GM15510 (cell line): ENCODE data around the gene ALOX15B.

Source experiments
- POLR2A ChIP-seq: IDR thresholded peaks from 3 replicates; pipeline ENCODE4 v1.6.1; 2011; ENCODE audit warnings: borderline replicate concordance; ENCODE audit not compliant: insufficient read length; ENCODE audit errors: extremely low read depth

The ALOX15B gene

GRCh38 chr17:8038954-8039610 is at the start of gene ALOX15B:
Gene ALOX15B (plus strand): TSS chr17:8039059. CDS start chr17:8039156, 97 bp downstream.
- no peak for TF ChIP-seq POLR2A

- peak; percentile 65 for TF ChIP-seq POLR2A
Observed at GRCh38 chr17:7989781-7990655, 48.8 kb upstream of the ALOX15B start.

- no peak for TF ChIP-seq POLR2A
Observed at GRCh38 chr17:7992516-7992915, 46.3 kb upstream of the ALOX15B start.

- TF ChIP-seq POLR2A: no peak
Observed at GRCh38 chr17:7992924-7993323, 45.9 kb upstream of the ALOX15B start.

- no peak for TF ChIP-seq POLR2A
Observed at GRCh38 chr17:7993972-7994589, 44.8 kb upstream of the ALOX15B start.

GRCh38 chr17:7995724-7996123 is 43.1 kb upstream of the ALOX15B start:
- TF ChIP-seq POLR2A: no peak

GRCh38 chr17:7997186-7997585 is 41.7 kb upstream of the ALOX15B start:
- no peak for TF ChIP-seq POLR2A

- TF ChIP-seq POLR2A: no peak
Observed at GRCh38 chr17:8001976-8002720, 36.7 kb upstream of the ALOX15B start, which contains the start of gene GUCY2D. Gene GUCY2D (plus strand): TSS chr17:8002615. CDS start chr17:8003048, 433 bp downstream.

GRCh38 chr17:8002721-8003593 is 35.9 kb upstream of the ALOX15B start:
- no peak for TF ChIP-seq POLR2A

- no peak for TF ChIP-seq POLR2A
Observed at GRCh38 chr17:8003594-8004181, 35.2 kb upstream of the ALOX15B start.

GRCh38 chr17:8004899-8005298 is 34.0 kb upstream of the ALOX15B start:
- no peak for TF ChIP-seq POLR2A

- no peak for TF ChIP-seq POLR2A
Observed at GRCh38 chr17:8005357-8005756, 33.5 kb upstream of the ALOX15B start.

GRCh38 chr17:8005967-8006730 is 32.7 kb upstream of the ALOX15B start:
- no peak for TF ChIP-seq POLR2A
